HG02642 (cell line): ENCODE data around the gene DAPK1.

ENCODE experiments used
- ATAC-seq: cut with Tn5 transposase; IDR thresholded peaks from one replicate; pipeline ENCODE4 v1.9.1; 2021; ENCODE audit warnings: mild to moderate bottlenecking; ENCODE audit not compliant: unreplicated experiment, poor library complexity

The DAPK1 gene

GRCh38 chr9:87656485-87656884 lies 158.8 kb downstream of the DAPK1 start:
- ATAC-seq: no peak

GRCh38 chr9:87657190-87657589 lies 159.5 kb downstream of the DAPK1 start:
- ATAC-seq: no peak

- ATAC-seq: no peak
These were observed 160.2 kb downstream of the DAPK1 start for GRCh38 chr9:87657893-87658292.

- no peak for ATAC-seq
These were observed 160.8 kb downstream of the DAPK1 start for GRCh38 chr9:87658511-87658910.

GRCh38 chr9:87659534-87660419 lies 162.1 kb downstream of the DAPK1 start:
- no peak for ATAC-seq

- ATAC-seq: no peak
These were observed 163.6 kb downstream of the DAPK1 start for GRCh38 chr9:87661241-87661640.

- no peak for ATAC-seq
These were observed 165.3 kb downstream of the DAPK1 start for GRCh38 chr9:87662808-87663528.

- ATAC-seq: no peak
These were observed 165.9 kb downstream of the DAPK1 start for GRCh38 chr9:87663556-87663955.

GRCh38 chr9:87664153-87665060 lies 166.7 kb downstream of the DAPK1 start:
- ATAC-seq: no peak

- no peak for ATAC-seq
These were observed 167.8 kb downstream of the DAPK1 start for GRCh38 chr9:87665505-87665904.

GRCh38 chr9:87667164-87667738 lies 169.6 kb downstream of the DAPK1 start:
- ATAC-seq: no peak

- no peak for ATAC-seq
These were observed 170.6 kb downstream of the DAPK1 start for GRCh38 chr9:87668222-87668621.

GRCh38 chr9:87668722-87669121 lies 171.1 kb downstream of the DAPK1 start:
- ATAC-seq: no peak

- no peak for ATAC-seq
These were observed 173.1 kb downstream of the DAPK1 start for GRCh38 chr9:87670572-87671264.

GRCh38 chr9:87671478-87671877 lies 173.8 kb downstream of the DAPK1 start:
- ATAC-seq: no peak

GRCh38 chr9:87671925-87672324 lies 174.3 kb downstream of the DAPK1 start:
- no peak for ATAC-seq

GRCh38 chr9:87672586-87672985 lies 174.9 kb downstream of the DAPK1 start:
- ATAC-seq: no peak

GRCh38 chr9:87673446-87674120 lies 175.9 kb downstream of the DAPK1 start:
- no peak for ATAC-seq
